ENCODE results near the gene UQCRQ.

UQCRQ gene

DNA sequence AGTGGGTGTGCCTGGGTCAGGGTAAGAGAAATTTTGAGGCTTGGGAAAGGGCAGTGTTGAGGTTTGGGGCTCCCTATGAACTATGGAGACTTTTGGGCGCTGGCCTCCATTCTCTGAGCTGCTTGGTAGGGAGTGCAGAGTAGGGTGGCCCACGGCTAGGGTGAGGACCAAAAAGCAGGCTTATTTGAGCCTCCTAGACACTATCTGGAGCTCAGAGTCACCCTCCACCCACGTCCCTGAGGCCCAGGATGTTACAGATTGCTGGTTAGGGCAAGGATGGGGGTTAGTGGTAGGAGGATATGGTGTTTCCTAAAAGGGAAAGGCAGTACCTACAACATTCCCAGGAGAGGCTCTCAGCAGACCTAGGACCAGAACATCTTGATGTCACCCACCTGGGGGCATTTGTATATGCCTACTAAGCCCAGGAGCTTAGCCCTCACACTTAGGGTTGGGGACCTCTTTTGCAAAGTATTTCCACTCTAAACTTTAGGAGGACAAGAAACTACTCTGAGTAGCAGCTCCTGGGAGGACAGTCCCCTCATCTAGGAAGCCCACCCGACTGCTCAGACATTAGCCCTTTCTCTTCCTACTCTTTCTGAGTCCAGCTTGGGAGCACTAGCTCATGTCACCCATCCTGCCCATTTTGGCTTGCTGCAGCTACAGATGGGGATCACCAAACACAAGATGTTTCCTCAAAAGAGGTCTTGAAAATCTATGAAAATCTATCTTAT, 38.3 kb upstream of the UQCRQ start:
- in situ Hi-C loops (cut with MboI; ENCODE audit: low sequenced_read_pairs), result no loop called here
- Histone ChIP-seq H3K9me3 (no peaks in the 10 kb centered on the region), H3K27me3 (ENCODE audit: low read depth) (no peaks in the 10 kb centered on the region), H3K4me1 (peaks cover 6% of the 10 kb centered on the region; the same call in 1 of the 2 replicates), H3K36me3 (replicated peaks) (no peaks in the 10 kb centered on the region), H3K4me3 (no peak overlapping the region)
- DNase-seq (ENCODE audit: low spot score in 2 of 2), result no peak

DNA sequence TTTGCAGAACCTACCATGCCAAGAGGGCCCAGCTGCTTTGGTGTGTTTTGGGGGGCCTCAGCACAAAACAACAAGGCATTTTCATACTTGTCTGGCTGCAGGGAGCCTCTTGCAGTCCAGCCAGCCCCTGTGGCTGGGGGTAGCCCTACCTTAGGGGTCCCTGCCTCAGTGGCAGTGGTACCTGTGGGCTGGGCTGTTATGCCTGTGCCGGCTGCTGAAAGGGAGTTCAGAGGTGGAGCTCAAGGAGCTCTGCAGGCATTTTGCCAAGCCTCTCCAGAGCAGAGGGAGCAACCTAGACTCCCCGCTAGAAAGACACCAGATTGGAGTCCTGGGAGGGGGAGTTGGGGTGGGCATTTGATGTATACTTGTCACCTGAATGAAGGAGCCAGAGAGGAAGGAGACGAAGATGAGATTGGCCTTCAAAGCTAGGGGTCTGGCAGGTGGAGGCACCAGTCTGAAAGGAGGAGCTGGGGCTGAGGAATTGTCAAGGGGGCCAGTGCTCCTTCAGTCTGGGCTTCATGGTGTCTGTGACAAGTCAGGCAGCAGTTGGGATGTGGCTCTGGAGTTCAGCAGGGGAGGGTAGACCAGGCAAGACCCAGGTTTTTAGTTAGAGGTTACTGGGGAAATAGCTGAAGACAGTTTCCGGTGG, 37.5 kb upstream of the UQCRQ start:
- peaks cover 6% of the 10 kb centered on the region; the same call in 1 of the 2 replicates for H3K4me1 ChIP-seq
- H3K4me3 ChIP-seq, result peak overlapping the region; percentile 45; the same call in 1 of the 2 replicates
- H3K27me3 ChIP-seq (ENCODE audit: low read depth), result no peaks in the 10 kb centered on the region
- H3K9me3 ChIP-seq, result no peaks in the 10 kb centered on the region
- no peak for DNase-seq (ENCODE audit: low spot score in 2 of 2)
- no peaks in the 10 kb centered on the region for H3K36me3 ChIP-seq (replicated peaks)
- in situ Hi-C loops (cut with MboI; ENCODE audit: low sequenced_read_pairs), result no loop called here

DNA sequence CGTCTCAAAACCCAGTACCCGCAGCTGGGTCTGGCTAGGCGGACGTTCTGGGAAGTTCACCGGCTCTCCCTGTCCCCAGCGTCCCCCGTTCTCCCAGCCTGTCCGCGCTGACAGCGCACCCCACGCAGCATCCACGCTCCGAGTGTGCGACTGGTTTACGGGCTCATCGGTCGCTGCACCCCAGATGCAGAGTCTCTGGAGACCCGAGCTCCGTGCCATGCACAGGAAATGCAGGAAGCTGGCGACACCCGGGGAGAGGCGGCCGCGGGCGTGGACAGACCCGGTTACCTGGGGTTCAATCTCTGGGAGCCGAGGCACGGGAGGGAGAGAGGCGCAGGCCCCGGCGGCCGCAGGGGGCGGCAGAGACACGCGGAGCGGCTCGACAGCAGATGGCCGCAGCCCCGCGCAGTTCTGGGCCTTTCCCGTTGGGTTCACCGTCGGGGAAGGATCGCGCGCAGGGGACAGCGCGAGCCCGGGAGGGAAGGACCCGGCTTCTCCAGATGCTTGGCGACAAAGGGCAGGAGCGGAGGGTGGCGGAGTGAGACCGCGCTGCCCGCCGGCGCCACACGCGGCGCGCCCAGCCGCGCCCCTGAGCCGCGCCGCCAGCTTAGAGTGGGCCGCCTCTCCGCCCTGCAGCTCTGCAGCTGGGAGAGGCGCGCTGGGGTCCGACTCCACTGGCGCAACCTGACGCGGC, 36.6 kb upstream of the UQCRQ start:
- peaks cover 6% of the 10 kb centered on the region; the same call in 1 of the 2 replicates for H3K4me1 ChIP-seq
- H3K27me3 ChIP-seq (ENCODE audit: low read depth), result no peaks in the 10 kb centered on the region
- peak overlapping the region; percentile 45 for H3K4me3 ChIP-seq
- in situ Hi-C loops (cut with MboI; ENCODE audit: low sequenced_read_pairs), result no loop called here
- H3K36me3 ChIP-seq (replicated peaks), result no peaks in the 10 kb centered on the region
- peak; percentile 51 to 85 for DNase-seq (ENCODE audit: low spot score in 2 of 2)
- H3K9me3 ChIP-seq, result no peaks in the 10 kb centered on the region

DNA sequence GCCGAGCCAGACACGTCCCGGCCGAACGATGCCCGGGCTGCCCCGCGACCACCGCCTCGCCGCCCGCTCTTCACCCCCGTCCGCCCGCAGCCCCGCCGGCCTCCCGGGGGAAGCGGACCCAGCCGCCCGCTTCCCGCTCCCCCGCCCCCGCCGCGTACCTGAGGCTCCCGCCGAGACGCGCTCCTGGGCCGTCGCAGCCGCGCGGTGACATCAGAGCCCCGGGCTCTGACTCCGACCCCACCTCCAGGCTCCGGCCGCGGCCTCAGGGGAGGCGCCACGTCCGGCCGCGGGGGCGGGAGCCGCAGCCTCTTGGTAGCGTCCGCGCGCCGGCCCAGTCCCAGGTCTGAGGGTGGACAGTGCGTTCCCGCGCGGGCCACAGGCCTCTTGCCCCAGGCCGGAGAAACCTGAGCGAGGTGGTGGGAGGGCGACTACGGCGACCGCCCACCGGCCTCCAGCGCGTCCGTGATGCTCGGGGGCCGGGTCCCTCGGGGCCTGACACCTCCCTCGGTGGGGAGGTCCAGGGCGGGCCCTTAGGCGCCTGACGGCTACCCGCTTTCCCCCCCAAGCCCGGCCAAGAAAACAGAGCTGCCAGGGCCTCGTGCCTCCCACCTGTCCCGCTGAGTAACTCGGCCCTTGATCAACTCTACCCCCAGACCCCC, 35.9 kb upstream of the UQCRQ start, which contains the start of gene SHROOM1:
Gene SHROOM1 (minus strand): TSS at position 212 of the 659 bp plus-strand sequence. CDS start 4,507 bp downstream, outside the sequence.
- DNase-seq (ENCODE audit: low spot score in 2 of 2), result peak in 1 of 2 experiments; percentile 66
- in situ Hi-C loops (cut with MboI; ENCODE audit: low sequenced_read_pairs), result no loop called here
- peak within 1 kb of the TSS; percentile 45 for H3K4me3 ChIP-seq
- H3K27me3 ChIP-seq (ENCODE audit: low read depth), result no peaks in the 10 kb centered on the region
- H3K9me3 ChIP-seq, result no peaks in the 10 kb centered on the region
- H3K4me1 ChIP-seq, result peaks cover 6% of the 10 kb centered on the region; the same call in 1 of the 2 replicates
- H3K36me3 ChIP-seq (replicated peaks), result no peaks in the 10 kb centered on the region

DNA sequence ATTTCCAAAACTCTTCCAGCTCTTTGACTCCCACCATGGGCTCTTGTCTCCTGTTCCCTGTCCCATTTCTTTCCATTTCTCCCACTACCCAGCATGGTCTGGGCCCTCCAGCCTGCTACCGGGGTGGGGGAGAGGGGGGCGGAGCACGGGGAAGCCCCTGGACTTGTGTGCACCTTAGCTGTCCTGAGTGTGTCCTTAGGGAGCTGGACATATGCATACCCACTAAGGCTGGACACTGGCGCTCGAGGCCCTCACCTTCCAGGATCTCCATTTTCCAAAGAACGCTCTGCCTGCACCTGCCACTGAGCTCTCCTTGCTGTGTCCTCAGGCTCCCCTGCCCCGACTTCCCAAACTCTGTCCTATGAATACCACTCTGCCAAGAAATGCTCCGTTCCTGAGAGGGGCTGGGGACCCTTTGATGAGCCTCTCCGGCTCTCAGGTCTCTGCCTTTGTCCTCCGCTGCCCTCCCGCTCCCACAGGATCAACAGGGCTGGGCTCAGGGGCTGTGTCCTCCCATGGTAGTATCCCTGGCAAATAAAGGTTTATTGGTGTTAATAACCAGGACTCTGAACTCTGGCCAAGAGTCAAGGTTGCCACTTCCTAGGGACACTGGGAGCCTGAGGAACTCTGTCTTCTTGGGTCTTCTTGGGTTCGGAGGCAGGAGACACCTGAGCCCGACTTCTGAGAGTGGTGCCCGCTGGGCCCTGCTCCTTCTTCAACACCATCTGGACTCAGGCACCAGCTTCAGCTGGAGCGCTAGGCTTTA, 35.2 kb upstream of the UQCRQ start:
- H3K4me1 ChIP-seq, result peaks cover 6% of the 10 kb centered on the region; the same call in 1 of the 2 replicates
- in situ Hi-C loops (cut with MboI; ENCODE audit: low sequenced_read_pairs), result no loop called here

DNA sequence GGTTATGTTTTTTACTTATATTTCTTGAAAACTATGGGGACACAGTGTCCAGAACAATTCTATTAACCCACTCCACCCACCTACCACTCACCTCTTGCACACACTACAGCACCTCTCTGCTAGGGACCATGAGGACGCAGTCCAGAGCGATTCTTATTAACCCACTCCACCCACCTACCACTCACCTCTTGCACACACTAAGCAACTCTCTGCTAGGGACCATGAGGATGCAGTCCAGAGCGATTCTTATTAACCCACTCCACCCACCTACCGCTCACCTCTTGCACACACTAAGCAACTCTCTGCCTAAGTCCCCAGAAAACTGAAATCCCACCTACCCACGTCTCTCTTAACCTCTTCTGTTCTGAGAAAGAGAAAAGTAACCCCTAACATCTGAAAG, 33.8 kb upstream of the UQCRQ start:
- no peak overlapping the region for H3K4me3 ChIP-seq
- no peaks in the 10 kb centered on the region for H3K9me3 ChIP-seq
- no peak for DNase-seq (ENCODE audit: low spot score in 2 of 2)
- in situ Hi-C loops (cut with MboI; ENCODE audit: low sequenced_read_pairs), result no loop called here
- H3K27me3 ChIP-seq (ENCODE audit: low read depth), result no peaks in the 10 kb centered on the region
- peaks cover 6% of the 10 kb centered on the region; the same call in 1 of the 2 replicates for H3K4me1 ChIP-seq
- H3K36me3 ChIP-seq (replicated peaks), result no peaks in the 10 kb centered on the region

More for the DNA sequence above, 35.2 kb upstream of the UQCRQ start:
- peak overlapping the region; percentile 45 for H3K4me3 ChIP-seq
- H3K9me3 ChIP-seq, result no peaks in the 10 kb centered on the region
- no peak for DNase-seq (ENCODE audit: low spot score in 2 of 2)
- no peaks in the 10 kb centered on the region for H3K36me3 ChIP-seq (replicated peaks)
- H3K27me3 ChIP-seq (ENCODE audit: low read depth), result no peaks in the 10 kb centered on the region

DNA sequence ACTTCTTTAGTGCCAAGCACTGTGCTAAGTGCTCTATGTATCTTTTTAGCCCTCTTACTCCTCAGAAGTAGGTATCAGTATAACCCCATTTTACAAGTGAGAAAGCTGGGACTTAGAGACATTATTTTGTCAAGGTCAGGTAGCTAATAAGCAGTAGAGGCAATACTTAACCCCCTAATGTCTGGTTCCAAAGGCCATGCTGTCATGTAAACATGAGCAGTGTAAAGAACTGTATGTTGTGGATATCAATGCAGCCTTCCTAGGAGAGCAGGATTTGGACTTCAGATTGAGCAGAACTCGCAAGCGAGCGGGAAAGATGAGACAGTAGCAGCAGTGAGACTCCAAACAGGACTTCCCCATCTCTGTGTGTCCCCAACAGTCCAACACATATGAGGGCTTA, 32.4 kb upstream of the UQCRQ start:
- H3K4me1 ChIP-seq, result peaks cover 6% of the 10 kb centered on the region; the same call in 1 of the 2 replicates
- no peaks in the 10 kb centered on the region for H3K27me3 ChIP-seq (ENCODE audit: low read depth)
- in situ Hi-C loops (cut with MboI; ENCODE audit: low sequenced_read_pairs), result no loop called here
- H3K4me3 ChIP-seq, result no peak overlapping the region
- H3K36me3 ChIP-seq (replicated peaks), result no peaks in the 10 kb centered on the region
- no peaks in the 10 kb centered on the region; the same call in 1 of the 2 replicates for H3K9me3 ChIP-seq
- DNase-seq (ENCODE audit: low spot score in 2 of 2), result no peak

DNA sequence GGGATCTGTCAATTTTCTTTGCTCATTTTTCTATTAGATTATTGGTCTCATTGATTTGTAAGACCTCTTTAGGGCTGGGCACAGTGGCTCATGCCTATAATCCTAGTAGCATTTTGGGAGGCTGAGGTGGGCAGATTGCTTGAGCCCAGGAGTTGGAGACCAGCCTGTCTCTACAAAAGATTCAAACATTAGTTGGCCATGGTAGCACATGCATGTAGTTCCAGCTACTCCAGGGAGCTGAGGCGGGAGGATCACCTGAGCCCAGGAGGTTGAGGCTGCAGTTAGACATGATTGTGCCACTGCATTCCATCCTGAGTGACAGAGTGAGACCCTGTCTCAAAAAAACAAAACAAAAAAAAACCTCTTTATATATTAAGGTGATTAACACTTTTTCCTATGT, 29.6 kb upstream of the UQCRQ start:
- Histone ChIP-seq H3K36me3 (replicated peaks) (no peaks in the 10 kb centered on the region), H3K4me3 (no peak overlapping the region), H3K27me3 (ENCODE audit: low read depth) (no peaks in the 10 kb centered on the region), H3K9me3 (no peaks in the 10 kb centered on the region; the same call in 1 of the 2 replicates), H3K4me1 (no peaks in the 10 kb centered on the region)
- in situ Hi-C loops (cut with MboI; ENCODE audit: low sequenced_read_pairs), result no loop called here
- DNase-seq (ENCODE audit: low spot score in 2 of 2), result no peak

DNA sequence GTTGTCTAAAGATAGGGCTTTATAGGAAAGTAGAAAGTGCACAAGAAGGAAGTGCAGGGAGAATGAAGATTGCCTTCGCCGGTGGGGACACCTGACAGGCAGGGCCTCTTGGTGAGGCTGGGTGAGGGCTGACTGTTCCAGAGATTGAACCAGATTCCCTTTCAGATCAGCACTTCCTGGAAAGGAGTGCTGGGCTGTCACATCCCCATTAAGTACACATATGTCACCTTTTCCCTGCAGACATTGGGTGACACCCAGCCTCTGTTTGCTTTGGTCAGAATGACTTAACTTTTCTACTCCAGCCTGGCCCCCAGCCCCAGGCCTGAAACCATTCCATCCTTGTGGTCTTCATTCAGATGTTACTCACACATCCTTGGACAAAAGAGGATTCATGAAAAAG, 28.6 kb upstream of the UQCRQ start:
- no peak overlapping the region for H3K4me3 ChIP-seq
- H3K36me3 ChIP-seq (replicated peaks), result no peaks in the 10 kb centered on the region
- in situ Hi-C loops (cut with MboI; ENCODE audit: low sequenced_read_pairs), result no loop called here
- no peaks in the 10 kb centered on the region for H3K27me3 ChIP-seq (ENCODE audit: low read depth)
- no peaks in the 10 kb centered on the region for H3K4me1 ChIP-seq
- DNase-seq (ENCODE audit: low spot score in 2 of 2), result no peak
- H3K9me3 ChIP-seq, result no peaks in the 10 kb centered on the region; the same call in 1 of the 2 replicates

DNA sequence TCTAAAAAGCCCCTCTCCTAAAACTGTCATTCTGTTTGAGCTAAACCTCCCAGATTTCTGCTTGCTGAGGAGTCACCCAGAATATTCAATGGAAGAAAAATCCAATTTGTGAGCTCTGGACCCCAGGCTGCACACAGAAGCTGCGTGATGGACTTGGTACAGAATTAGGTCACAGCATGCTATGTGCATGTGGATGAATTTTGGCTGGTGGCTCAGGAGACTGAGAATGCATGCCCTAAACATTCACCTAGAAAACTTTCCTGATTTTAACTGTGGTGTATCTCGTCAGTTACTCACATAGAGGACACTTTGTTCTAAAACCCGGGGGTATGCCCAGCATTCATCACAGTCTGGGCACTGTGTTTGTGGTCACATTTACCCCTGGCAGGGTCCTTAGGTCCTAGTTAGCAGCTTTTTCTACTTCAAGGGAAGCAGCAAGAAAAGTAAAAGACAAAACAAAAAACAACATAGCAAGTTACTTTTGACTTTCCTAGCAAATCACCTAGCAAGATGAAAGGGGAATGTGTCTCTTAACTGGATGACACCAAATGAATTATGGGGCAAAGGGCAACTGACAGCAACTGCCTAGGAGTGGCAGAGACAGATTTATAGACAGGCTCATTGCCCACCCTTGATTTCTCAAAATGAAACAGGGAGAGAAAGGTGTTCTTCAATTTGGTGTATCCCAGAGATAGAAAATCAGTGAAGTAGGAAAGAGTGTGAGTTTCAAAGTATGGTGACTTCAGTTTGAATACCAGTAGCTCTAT, 27.7 kb upstream of the UQCRQ start:
- no peaks in the 10 kb centered on the region for H3K4me1 ChIP-seq

DNA sequence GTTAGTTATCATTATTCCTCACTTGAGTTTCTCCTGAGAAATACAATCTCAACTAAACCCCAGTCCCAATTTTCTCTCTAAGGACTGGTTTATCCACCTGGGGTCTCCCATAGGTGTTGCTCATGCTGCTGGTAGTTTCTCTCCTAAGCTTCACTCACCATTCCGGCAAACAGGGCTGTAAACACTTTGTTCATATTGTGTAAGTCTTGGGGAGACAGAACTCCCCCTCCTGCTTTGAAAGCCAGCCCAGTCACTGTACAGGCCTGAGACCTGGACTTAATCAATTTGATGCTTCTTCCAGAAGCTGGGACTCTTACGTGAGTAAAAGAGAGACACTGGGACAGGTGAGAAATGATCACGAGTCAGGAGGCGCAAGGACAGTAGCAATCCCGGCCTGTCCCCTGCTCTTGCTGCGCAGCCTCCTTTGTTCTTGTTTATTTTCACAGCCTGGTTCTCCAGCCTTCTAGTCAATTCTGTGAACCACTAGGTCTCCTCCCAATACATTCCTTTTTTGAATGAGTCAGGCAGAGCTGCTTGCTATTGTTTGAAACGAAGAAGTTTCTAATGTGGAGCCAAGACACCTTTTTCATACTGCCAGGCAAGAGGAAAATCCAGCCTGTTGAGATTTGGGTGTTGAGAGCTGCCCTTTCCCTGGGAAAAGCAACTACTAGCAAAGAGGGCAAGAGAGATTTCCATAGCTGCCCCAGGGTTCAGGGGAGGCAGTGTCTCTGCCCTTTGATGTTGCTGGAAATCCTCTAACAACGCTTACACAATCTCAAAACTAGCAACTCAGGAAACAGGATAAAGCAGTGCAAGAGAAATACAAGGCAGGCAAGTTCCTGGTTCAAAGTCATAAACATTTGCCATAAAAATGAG, 26.8 kb upstream of the UQCRQ start:
- no peaks in the 10 kb centered on the region for H3K36me3 ChIP-seq (replicated peaks)
- in situ Hi-C loops (cut with MboI; ENCODE audit: low sequenced_read_pairs), result no loop called here
- no peaks in the 10 kb centered on the region; the same call in 1 of the 2 replicates for H3K9me3 ChIP-seq
- H3K4me1 ChIP-seq, result no peaks in the 10 kb centered on the region
- no peak for DNase-seq (ENCODE audit: low spot score in 2 of 2)
- no peaks in the 10 kb centered on the region for H3K27me3 ChIP-seq (ENCODE audit: low read depth)
- H3K4me3 ChIP-seq, result no peak overlapping the region

More for the DNA sequence above, 27.7 kb upstream of the UQCRQ start:
- Histone ChIP-seq H3K4me3 (no peak overlapping the region), H3K9me3 (no peaks in the 10 kb centered on the region; the same call in 1 of the 2 replicates), H3K27me3 (ENCODE audit: low read depth) (no peaks in the 10 kb centered on the region), H3K36me3 (replicated peaks) (no peaks in the 10 kb centered on the region)
- in situ Hi-C loops (cut with MboI; ENCODE audit: low sequenced_read_pairs), result no loop called here
- no peak for DNase-seq (ENCODE audit: low spot score in 2 of 2)

Data from HAP-1 (cell line).